Suppressor macrophage treated with lipopolysaccharide for 4 hours (primary cell): ENCODE results near the gene ZNF445.

Experiments
- DNase-seq: peaks from one replicate; pipeline ENCODE4 v3.0.0-alpha.2; 2020

The ZNF445 gene

DNA sequence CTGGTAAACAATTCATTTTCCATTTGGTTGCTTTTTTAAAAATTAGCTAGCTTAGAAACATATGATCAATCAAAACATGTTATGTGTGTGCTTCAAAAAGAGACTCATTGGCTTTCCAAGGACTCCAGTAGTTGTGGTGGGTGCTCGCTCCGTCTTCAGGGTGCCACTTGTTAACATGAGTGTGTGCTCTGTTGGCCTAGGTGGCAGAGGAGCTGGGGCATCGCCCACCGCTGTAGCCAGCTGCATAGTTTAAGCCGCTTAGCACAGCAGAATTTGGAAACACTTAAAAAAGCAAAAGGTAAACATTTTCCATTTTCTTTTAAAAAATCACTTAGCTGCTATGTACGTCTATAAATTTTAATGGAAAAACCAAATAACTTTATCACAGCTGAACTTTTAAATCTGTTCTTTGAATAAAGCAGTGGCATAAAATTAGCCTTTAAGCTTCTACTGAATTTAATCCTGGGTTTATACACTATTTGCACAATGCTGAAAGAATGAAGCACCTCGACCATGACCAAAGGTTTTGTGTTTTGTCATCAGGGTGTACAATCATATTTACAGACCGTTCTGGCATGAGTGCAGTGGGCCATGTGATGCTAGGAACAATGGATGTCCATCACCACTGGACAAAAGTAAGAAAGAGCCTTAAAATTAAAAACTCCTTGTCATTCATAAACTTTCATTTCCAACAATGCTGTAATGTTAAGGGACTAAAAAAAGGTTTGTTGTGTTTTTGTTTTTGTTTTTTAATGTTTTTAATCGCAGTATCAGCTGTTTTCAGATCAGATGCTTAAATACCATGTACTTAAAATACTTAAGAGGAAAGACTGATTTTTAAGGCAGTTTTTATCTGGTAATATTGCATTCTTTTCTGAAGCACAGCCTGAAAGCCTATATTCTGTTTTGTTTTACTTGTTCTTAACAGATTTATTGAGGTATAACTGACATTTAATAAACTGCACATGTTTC is 81.0 kb downstream of the ZNF445 start:
- no peak for DNase-seq

DNA sequence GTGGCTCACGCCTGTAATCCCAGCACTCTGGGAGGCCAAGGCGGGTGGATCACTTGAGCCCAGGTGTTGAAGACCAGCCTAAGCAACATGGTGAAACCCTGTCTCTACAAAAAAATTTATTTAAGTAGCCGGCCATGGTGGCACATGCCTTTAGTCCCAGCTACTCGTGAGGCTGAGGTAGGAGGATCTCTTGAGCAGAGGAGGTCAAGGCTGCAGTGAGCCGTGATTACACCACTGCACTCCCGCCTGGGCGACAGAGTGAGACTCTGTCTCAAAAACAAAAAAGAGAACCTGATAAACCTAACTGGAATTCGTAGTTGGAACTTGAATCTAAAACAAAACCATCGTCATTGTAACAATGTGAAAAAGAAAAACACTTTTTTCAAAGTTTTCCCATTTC is 81.8 kb downstream of the ZNF445 start:
- no peak for DNase-seq

DNA sequence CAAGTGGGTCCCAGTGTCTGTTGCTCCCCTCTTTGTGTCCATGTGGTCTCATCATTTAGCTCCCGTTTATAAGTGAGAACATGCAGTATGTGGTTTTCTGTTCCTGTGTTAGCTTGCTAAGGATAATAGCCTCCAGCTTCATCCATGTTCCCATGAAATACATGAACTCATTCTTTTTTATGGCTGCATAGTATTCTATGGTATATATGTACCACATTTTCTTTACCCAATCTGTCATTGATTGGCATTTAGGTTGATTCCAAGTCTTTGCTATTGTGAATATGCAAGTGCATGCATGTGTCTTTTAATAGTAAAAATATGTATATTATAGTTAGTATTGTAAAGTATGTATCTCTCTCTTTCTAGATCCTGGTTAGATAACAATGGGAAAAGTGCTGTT is 85.0 kb downstream of the ZNF445 start:
- DNase-seq, result no peak

DNA sequence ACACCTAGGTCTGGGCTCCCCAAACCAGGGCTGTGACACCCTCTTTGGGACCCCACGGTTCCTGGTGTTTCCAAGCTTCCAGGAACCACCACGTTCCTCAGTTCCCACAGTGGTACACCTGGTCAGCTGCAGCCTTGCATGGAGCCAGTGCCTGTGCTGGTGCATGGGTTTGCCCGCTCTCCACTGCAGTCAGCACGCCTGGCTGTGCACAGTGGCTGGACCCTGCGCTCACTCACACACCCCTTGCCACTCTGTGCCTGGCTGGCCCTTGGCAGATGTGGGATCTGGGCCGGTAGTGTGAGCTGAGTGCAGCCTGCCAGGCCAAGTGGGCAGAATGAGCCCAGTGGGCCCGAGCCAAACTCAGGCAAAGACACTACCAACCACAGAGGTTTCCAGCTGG is 90.1 kb downstream of the ZNF445 start:
- DNase-seq, result no peak
